Karpas-422 (cell line): ENCODE measurements around the gene OR10A6. TPM values are rescaled to one million over a fixed set of nuclear protein-coding genes. Genes with fewer than 3 reads are reported as not detected.

Experiments used
- DNase-seq: peaks from one replicate; pipeline ENCODE4 v3.0.0-alpha.2; 2015
- H2AFZ ChIP-seq: fragments of 200-600 bp; sonication (generic); 2 replicates; pipeline ENCODE4 v1.6.1; 2014; ENCODE audit warnings: antibody characterized with exemption, low read length, mixed read lengths
- H3K27ac ChIP-seq: fragments of 200-600 bp; sonication (generic); 2 replicates; pipeline ENCODE4 v1.5.1; 2014; ENCODE audit warnings: mild to moderate bottlenecking, low read length, moderate library complexity
- H3K27me3 ChIP-seq: fragments of 200-600 bp; sonication (generic); 2 replicates; pipeline ENCODE4 v1.6.1; 2014; ENCODE audit warnings: low read length, mixed read lengths
- H3K36me3 ChIP-seq: fragments of 200-600 bp; sonication (generic); 2 replicates; pipeline ENCODE4 v1.6.1; 2014; ENCODE audit warnings: low read length, mixed read lengths; ENCODE audit not compliant: insufficient read depth
- H3K4me1 ChIP-seq: fragments of 200-600 bp; sonication (generic); 2 replicates; pipeline ENCODE4 v1.6.1; 2014; ENCODE audit warnings: mild to moderate bottlenecking, low read length, mixed read lengths
- H3K4me2 ChIP-seq: fragments of 200-600 bp; sonication (generic); 2 replicates; pipeline ENCODE4 v1.6.1; 2014; ENCODE audit warnings: low read length, low read depth, mild to moderate bottlenecking; ENCODE audit not compliant: poor library complexity, severe bottlenecking
- H3K4me3 ChIP-seq: fragments of 200-600 bp; sonication (generic); 2 replicates; pipeline ENCODE4 v1.5.1; 2014; ENCODE audit warnings: mild to moderate bottlenecking, antibody characterized with exemption, low read length, mixed read lengths
- H3K79me2 ChIP-seq: fragments of 200-600 bp; sonication (generic); 2 replicates; pipeline ENCODE4 v1.6.1; 2014; ENCODE audit warnings: mild to moderate bottlenecking, low read length, mixed read lengths
- H3K9ac ChIP-seq: fragments of 200-600 bp; sonication (generic); 2 replicates; pipeline ENCODE4 v1.6.0; 2014; ENCODE audit warnings: low read length
- H3K9me2 ChIP-seq: fragments of 200-600 bp; sonication (generic), shearing (Covaris generic); replicated peaks from 2 replicates; pipeline ENCODE4 v1.6.0; 2014; ENCODE audit warnings: mild to moderate bottlenecking, low read length, moderate library complexity; ENCODE audit not compliant: insufficient read depth
- H3K9me3 ChIP-seq: fragments of 300-700, 200-600 bp; sonication (generic); 2 replicates; pipeline ENCODE4 v1.6.1; 2014; ENCODE audit warnings: low read length, mixed read lengths
- H4K20me1 ChIP-seq: fragments of 200-600 bp; sonication (generic); 2 replicates; pipeline ENCODE4 v1.6.1; 2014; ENCODE audit warnings: mild to moderate bottlenecking, antibody characterized with exemption, low read length, low read depth; ENCODE audit not compliant: insufficient read depth
- total RNA-seq: library from RNA; depleted of rRNA; stranded (reverse); fragments of >200 nt; shearing (Covaris generic); gene quantifications from 2 replicates; pipeline ENCODE4 v1.2.3, GENCODE V29; 2014; ENCODE audit warnings: low replicate concordance

OR10A6 gene
- total RNA-seq, 1 experiment from 2014 or later = not detected

GRCh38 chr11:7907121-7907520 lies 23.9 kb downstream of the OR10A6 start:
- H3K79me2 ChIP-seq = no peaks in the 10 kb centered on the region
- H4K20me1 ChIP-seq = no peaks in the 10 kb centered on the region
- no peak overlapping the region for H3K4me3 ChIP-seq
- H3K4me1 ChIP-seq = peaks cover 6% of the 10 kb centered on the region
- no peak overlapping the region for H3K4me2 ChIP-seq
- no peak overlapping the region for H3K27ac ChIP-seq
- H3K9me2 ChIP-seq = no peaks in the 10 kb centered on the region
- H3K9ac ChIP-seq = no peak overlapping the region
- peak; percentile 12 for DNase-seq
- H3K27me3 ChIP-seq = no peaks in the 10 kb centered on the region
- no peak overlapping the region for H2AFZ ChIP-seq
- H3K9me3 ChIP-seq = no peaks in the 10 kb centered on the region
- H3K36me3 ChIP-seq = no peaks in the 10 kb centered on the region

- no peak overlapping the region for H3K4me3 ChIP-seq
- H4K20me1 ChIP-seq = no peaks in the 10 kb centered on the region
- no peaks in the 10 kb centered on the region for H3K9me3 ChIP-seq
- no peaks in the 10 kb centered on the region for H3K9me2 ChIP-seq
- no peak overlapping the region for H3K9ac ChIP-seq
- H2AFZ ChIP-seq = no peak overlapping the region
- no peak for DNase-seq
- H3K79me2 ChIP-seq = no peaks in the 10 kb centered on the region
- peaks cover 2% of the 10 kb centered on the region for H3K4me1 ChIP-seq
- no peak overlapping the region for H3K4me2 ChIP-seq
- H3K36me3 ChIP-seq = no peaks in the 10 kb centered on the region
- H3K27me3 ChIP-seq = no peaks in the 10 kb centered on the region
- H3K27ac ChIP-seq = no peak overlapping the region
These were observed 24.6 kb downstream of the OR10A6 start for GRCh38 chr11:7906481-7906880.

GRCh38 chr11:7905961-7906429 lies 25.1 kb downstream of the OR10A6 start:
- Histone ChIP-seq H3K9ac (no peak overlapping the region), H4K20me1 (no peaks in the 10 kb centered on the region), H3K27me3 (no peaks in the 10 kb centered on the region), H3K9me2 (no peaks in the 10 kb centered on the region), H3K79me2 (no peaks in the 10 kb centered on the region), H3K9me3 (no peaks in the 10 kb centered on the region), H3K27ac (no peak overlapping the region), H2AFZ (no peak overlapping the region), H3K4me2 (no peak overlapping the region), H3K36me3 (no peaks in the 10 kb centered on the region), H3K4me3 (no peak overlapping the region), H3K4me1 (no peaks in the 10 kb centered on the region)
- peak; percentile 34 for DNase-seq

GRCh38 chr11:7905549-7905948 lies 25.5 kb downstream of the OR10A6 start:
- no peak overlapping the region for H3K9ac ChIP-seq
- H3K79me2 ChIP-seq = no peaks in the 10 kb centered on the region
- H4K20me1 ChIP-seq = no peaks in the 10 kb centered on the region
- H3K4me1 ChIP-seq = no peaks in the 10 kb centered on the region
- no peak for DNase-seq
- no peak overlapping the region for H2AFZ ChIP-seq
- no peaks in the 10 kb centered on the region for H3K36me3 ChIP-seq
- H3K4me3 ChIP-seq = no peak overlapping the region
- no peak overlapping the region for H3K4me2 ChIP-seq
- no peaks in the 10 kb centered on the region for H3K9me3 ChIP-seq
- no peak overlapping the region for H3K27ac ChIP-seq
- no peaks in the 10 kb centered on the region for H3K27me3 ChIP-seq
- no peaks in the 10 kb centered on the region for H3K9me2 ChIP-seq

GRCh38 chr11:7904917-7905316 lies 26.2 kb downstream of the OR10A6 start:
- no peaks in the 10 kb centered on the region for H3K4me1 ChIP-seq
- H4K20me1 ChIP-seq = no peaks in the 10 kb centered on the region
- no peak overlapping the region for H3K4me2 ChIP-seq
- H3K36me3 ChIP-seq = no peaks in the 10 kb centered on the region
- no peaks in the 10 kb centered on the region for H3K79me2 ChIP-seq
- no peak overlapping the region for H2AFZ ChIP-seq
- H3K4me3 ChIP-seq = no peak overlapping the region
- no peak overlapping the region for H3K9ac ChIP-seq
- no peak for DNase-seq
- no peaks in the 10 kb centered on the region for H3K9me3 ChIP-seq
- no peaks in the 10 kb centered on the region for H3K27me3 ChIP-seq
- no peaks in the 10 kb centered on the region for H3K9me2 ChIP-seq
- H3K27ac ChIP-seq = no peak overlapping the region

GRCh38 chr11:7903940-7904339 lies 27.1 kb downstream of the OR10A6 start:
- Histone ChIP-seq H3K4me3 (no peak overlapping the region), H3K36me3 (no peaks in the 10 kb centered on the region), H3K9me2 (no peaks in the 10 kb centered on the region), H3K27me3 (no peaks in the 10 kb centered on the region), H3K27ac (no peak overlapping the region), H3K9me3 (no peaks in the 10 kb centered on the region), H3K9ac (no peak overlapping the region), H4K20me1 (no peaks in the 10 kb centered on the region), H3K4me2 (no peak overlapping the region), H2AFZ (no peak overlapping the region), H3K79me2 (no peaks in the 10 kb centered on the region), H3K4me1 (no peaks in the 10 kb centered on the region)
- no peak for DNase-seq

- H3K79me2 ChIP-seq = no peaks in the 10 kb centered on the region
- no peaks in the 10 kb centered on the region for H3K9me3 ChIP-seq
These were observed 29.7 kb downstream of the OR10A6 start for GRCh38 chr11:7901319-7901854.

GRCh38 chr11:7900686-7901085 lies 30.4 kb downstream of the OR10A6 start:
- Histone ChIP-seq H3K79me2 (no peaks in the 10 kb centered on the region), H3K4me2 (no peak overlapping the region), H4K20me1 (no peaks in the 10 kb centered on the region)

More at GRCh38 chr11:7901319-7901854, 29.7 kb downstream of the OR10A6 start:
- H3K4me3 ChIP-seq = no peak overlapping the region
- no peak for DNase-seq
- no peak overlapping the region for H3K4me2 ChIP-seq
- no peak overlapping the region for H3K9ac ChIP-seq
- H3K27ac ChIP-seq = no peak overlapping the region
- H3K36me3 ChIP-seq = no peaks in the 10 kb centered on the region
- no peaks in the 10 kb centered on the region for H3K27me3 ChIP-seq
- no peaks in the 10 kb centered on the region for H4K20me1 ChIP-seq
- no peaks in the 10 kb centered on the region for H3K4me1 ChIP-seq
- no peak overlapping the region for H2AFZ ChIP-seq
- no peaks in the 10 kb centered on the region for H3K9me2 ChIP-seq

More at GRCh38 chr11:7900686-7901085, 30.4 kb downstream of the OR10A6 start:
- H3K27ac ChIP-seq = no peak overlapping the region
- H3K9me3 ChIP-seq = no peaks in the 10 kb centered on the region
- no peak overlapping the region for H3K4me3 ChIP-seq
- H3K27me3 ChIP-seq = no peaks in the 10 kb centered on the region
- no peak for DNase-seq
- no peaks in the 10 kb centered on the region for H3K9me2 ChIP-seq
- no peaks in the 10 kb centered on the region for H3K36me3 ChIP-seq
- no peak overlapping the region for H3K9ac ChIP-seq
- no peaks in the 10 kb centered on the region for H3K4me1 ChIP-seq
- H2AFZ ChIP-seq = no peak overlapping the region
